Stomach (tissue), 9 donors: ENCODE measurements around the gene BCAS3. TPM values are rescaled to one million over a fixed set of nuclear protein-coding genes. Genes with fewer than 3 reads are reported as not detected.

Source experiments
- DNase-seq, 2 donors: peaks; one replicate each; pipeline versions ENCODE4 v3.0.0 to v3.0.0-alpha.2; 2013 to 2019
- H3K27ac ChIP-seq, 5 donors: fragments of 200-600 bp in 4 of 5; sonication (generic) in 4 of 5; one replicate each; pipeline ENCODE4 v1.5.1; 2013 to 2019; ENCODE audit warnings: mild to moderate bottlenecking in 1 of 5, moderate library complexity in 1 of 5
- H3K27me3 ChIP-seq, 3 donors: fragments of 200-600 bp; sonication (generic); one replicate each; pipeline ENCODE4 v1.5.1; 2017 to 2019; ENCODE audit warnings: mixed run types in 1 of 3
- H3K36me3 ChIP-seq, 4 donors: fragments of 200-600 bp; sonication (generic); 1 replicate in 3 of 4; 2 replicates in 1 of 4; pipeline ENCODE4 v1.5.1; 2016 to 2019
- H3K4me1 ChIP-seq, 4 donors: fragments of 200-600 bp; sonication (generic); one replicate each; pipeline ENCODE4 v1.5.1; 2016 to 2019
- H3K4me3 ChIP-seq, 4 donors: fragments of 200-600 bp; sonication (generic) in 3 of 4; one replicate each; pipeline ENCODE4 v1.5.1; 2016 to 2019; ENCODE audit warnings: mild to moderate bottlenecking in 1 of 4
- H3K9me3 ChIP-seq, 4 donors: fragments of 200-600 bp; sonication (generic); one replicate each; pipeline ENCODE4 v1.5.1; 2016 to 2019
- CTCF ChIP-seq, 7 experiments: fragments of 450-650 bp in 4 of 7; fragments of 200-600 bp in 3 of 7; sonication (generic) in 3 of 7; IDR thresholded peaks; one replicate each; pipeline ENCODE4 v1.5.1; 2016 to 2019; ENCODE audit warnings: antibody characterized with exemption in 7 of 7, control low read depth in 2 of 7, mild to moderate bottlenecking in 1 of 7
- EP300 ChIP-seq: sonication (generic); formaldehyde crosslinking; IDR thresholded peaks from one replicate; pipeline ENCODE4 v1.6.1; 2017; ENCODE audit warnings: antibody characterized with exemption
- POLR2A ChIP-seq, 4 donors: fragments of 450-650 bp; IDR thresholded peaks; one replicate each; pipeline ENCODE4 v1.6.1; 2016; ENCODE audit warnings: antibody characterized with exemption in 4 of 4, control low read depth in 2 of 4, mild to moderate bottlenecking in 1 of 4, moderate library complexity in 1 of 4
- POLR2AphosphoS5 ChIP-seq, 3 donors: sonication (generic); formaldehyde crosslinking; IDR thresholded peaks; one replicate each; pipeline ENCODE4 v1.6.1; 2016; ENCODE audit warnings: antibody characterized with exemption in 3 of 3
- WGBS, 5 donors: extraction: QIAGEN DNeasy Blood & Tissue Kit in 3 of 5; methylation state at CpG; one replicate each; pipeline versions ENCODE4 v1.1.5 to v1.1.7; 2013 to 2018; 5-methylcytosine and 5-hydroxymethylcytosine counted together
- intact Hi-C: fragments of 100-400 bp; cut with DNase I; formaldehyde crosslinking; loops from one replicate; pipeline ENCODE4 v1.15.1; 2023; ENCODE audit warnings: low total_unique reads
- polyA plus RNA-seq, 3 donors: library from polyadenylated mRNA; stranded (reverse); fragments of 200-250 nt; gene quantifications; one replicate each; pipeline ENCODE4 v1.2.3, GENCODE V29; 2013
- total RNA-seq, 5 donors: library from RNA; depleted of rRNA; stranded (reverse); fragments of >200 nt; gene quantifications; one replicate each; pipeline versions ENCODE4 v1.1.0 to v1.2.3, GENCODE V29; 2014 to 2016
- donor health status: healthy with polysubstance abuse.
- donor health status: Bipolar disorder and iron deficiency.
- donor health status: healthy.

The BCAS3 gene
- total and polyA plus RNA-seq, 8 donors = 4.9 to 150 (median 25.3) TPM

DNA sequence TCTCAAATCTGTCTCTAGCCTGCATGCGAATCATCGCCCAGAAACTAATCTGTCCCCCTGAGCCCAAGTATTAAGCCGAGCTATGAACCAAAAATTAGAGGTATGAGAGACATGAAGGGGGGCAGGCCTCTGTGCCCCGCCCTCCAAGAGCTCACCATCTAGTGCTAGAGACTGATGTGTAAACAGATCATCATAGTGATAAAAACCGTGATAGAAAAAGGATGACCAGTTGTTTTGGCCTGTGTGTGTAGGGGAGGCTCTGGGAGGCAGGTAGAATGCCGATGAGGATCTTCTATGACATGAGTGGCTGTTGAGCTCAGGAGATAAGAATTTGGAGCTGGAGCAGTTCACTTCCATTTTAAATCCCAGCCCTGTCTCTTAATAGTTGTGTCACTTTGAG is 632.9 kb downstream of the BCAS3 start:
- Histone ChIP-seq H3K27ac (peak overlapping the region in 3 of 5 donors; percentile 21 to 78 (median 74)), H3K27me3 (no peaks in the 10 kb centered on the region), H3K36me3 (no peaks in the 10 kb centered on the region), H3K9me3 (no peaks in the 10 kb centered on the region), H3K4me1 (peaks cover 8 to 48% (median 21%) of the 10 kb centered on the region in 4 donors), H3K4me3 (no peak overlapping the region)
- intact Hi-C loops = no loop called here
- TF ChIP-seq CTCF (IDR thresholded peaks at IDR 0.05) (no peak), POLR2AphosphoS5 (IDR thresholded peaks at IDR 0.05) (no peak), POLR2A (IDR thresholded peaks at IDR 0.05) (no peak), EP300 (no peak)
- DNase-seq = no peak
- 69 to 90% (median 85%) methylated on average over 6 of the region's 6 CpGs for WGBS, 5 donors

GRCh38 chr17:61312406-61313295 is 635.0 kb downstream of the BCAS3 start:
- 90 to 96% (median 95%) methylated on average over 15 of the region's 15 CpGs for WGBS, 5 donors

GRCh38 chr17:61313461-61314326 is 636.0 kb downstream of the BCAS3 start:
- 71 to 80% (median 78%) methylated on average over 21 of the region's 21 CpGs for WGBS, 5 donors
- Histone ChIP-seq H3K4me1 (peaks cover 8 to 39% (median 19%) of the 10 kb centered on the region in 4 donors), H3K27me3 (no peaks in the 10 kb centered on the region), H3K36me3 (no peaks in the 10 kb centered on the region), H3K4me3 (no peak overlapping the region), H3K9me3 (no peaks in the 10 kb centered on the region), H3K27ac (peak overlapping the region; percentile 47 to 81 (median 78))
- intact Hi-C loops = no loop called here
- TF ChIP-seq EP300 (no peak), POLR2A (IDR thresholded peaks at IDR 0.05) (no peak), POLR2AphosphoS5 (IDR thresholded peaks at IDR 0.05) (no peak), CTCF (IDR thresholded peaks at IDR 0.05) (no peak)
- no peak for DNase-seq

More at GRCh38 chr17:61312406-61313295, 635.0 kb downstream of the BCAS3 start:
- TF ChIP-seq POLR2A (IDR thresholded peaks at IDR 0.05) = no peak
- no peak for TF ChIP-seq CTCF (IDR thresholded peaks at IDR 0.05)
- no peak for TF ChIP-seq POLR2AphosphoS5 (IDR thresholded peaks at IDR 0.05)
- TF ChIP-seq EP300 = no peak
- H3K4me3 ChIP-seq = no peak overlapping the region
- H3K27ac ChIP-seq = peak overlapping the region; percentile 31 to 81 (median 78)
- no peaks in the 10 kb centered on the region for H3K27me3 ChIP-seq
- no peaks in the 10 kb centered on the region for H3K36me3 ChIP-seq
- DNase-seq = no peak
- intact Hi-C loops = no loop called here
- H3K4me1 ChIP-seq = peaks cover 8 to 48% (median 21%) of the 10 kb centered on the region in 4 donors
- no peaks in the 10 kb centered on the region for H3K9me3 ChIP-seq

DNA sequence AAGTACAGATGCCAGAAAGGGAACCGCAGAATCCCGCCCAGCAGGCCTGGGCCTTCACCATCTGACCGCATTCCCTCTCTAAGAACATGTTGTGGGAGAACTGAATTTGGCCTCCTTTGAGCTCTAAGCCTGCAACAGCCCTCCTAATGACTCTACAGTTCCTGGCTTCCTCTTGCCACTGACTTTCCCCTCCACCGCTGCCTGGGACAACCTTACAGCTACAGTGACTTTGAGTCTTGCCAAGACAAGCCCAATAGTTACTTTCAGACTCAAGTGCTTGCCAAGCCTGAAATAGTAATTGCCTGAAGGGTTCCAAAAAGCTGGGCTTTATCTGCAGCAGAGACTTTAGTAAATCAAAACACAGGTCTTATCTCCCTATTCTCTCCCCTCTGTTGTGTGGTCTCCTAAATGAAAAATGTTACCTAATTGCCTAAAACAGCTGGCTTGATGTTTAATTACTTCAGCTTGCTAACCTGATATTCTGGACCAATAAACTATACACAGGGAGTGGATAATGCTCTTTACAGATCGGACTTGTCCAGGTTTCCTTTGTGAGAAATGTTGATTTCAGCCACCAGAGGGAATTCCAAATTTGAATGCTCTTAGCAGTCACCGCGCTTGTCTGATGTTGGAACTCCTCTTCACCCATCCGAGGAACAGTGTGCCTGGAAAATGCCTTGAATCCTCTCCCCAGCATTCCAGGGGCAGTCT is 636.9 kb downstream of the BCAS3 start:
- WGBS, 5 donors = 33 to 48% (median 41%) methylated on average over 8 of the region's 8 CpGs
- Histone ChIP-seq H3K27ac (peak overlapping the region; percentile 39 to 81 (median 78)), H3K9me3 (no peaks in the 10 kb centered on the region), H3K4me3 (no peak overlapping the region), H3K4me1 (peaks cover 8 to 31% (median 17%) of the 10 kb centered on the region in 4 donors), H3K36me3 (no peaks in the 10 kb centered on the region), H3K27me3 (no peaks in the 10 kb centered on the region)
- intact Hi-C loops = no loop called here
- DNase-seq = peak; percentile 58 to 81
- peak in 2 of 7 experiments; percentile 8 to 26 for TF ChIP-seq CTCF (IDR thresholded peaks at IDR 0.05)
- peak; percentile 31 to 61 (median 37) for TF ChIP-seq POLR2AphosphoS5 (IDR thresholded peaks at IDR 0.05)
- TF ChIP-seq POLR2A (IDR thresholded peaks at IDR 0.05) = no peak
